Kidney (tissue), 14 donors: ENCODE results near the gene ADAMTSL3. TPM values are rescaled to one million over a fixed set of nuclear protein-coding genes. Genes with fewer than 3 reads are reported as not detected.

Source experiments
- DNase-seq, 5 donors: peaks; one replicate each; pipeline ENCODE4 v3.0.0-alpha.2; 2013 to 2020
- FAIRE-seq: peaks from 2 replicates; lab custom pipeline; 2012; peaks lifted over from hg19 to GRCh38; lab: Jason Lieb, UNC
- H3K27ac ChIP-seq, 2 donors: one replicate each; pipeline ENCODE4 v1.7.0; 2013; ENCODE audit warnings: low read depth in 2 of 2, low read length in 2 of 2, inconsistent platforms in 1 of 2
- H3K27me3 ChIP-seq: one replicate; pipeline ENCODE4 v1.7.1; 2013; ENCODE audit warnings: low read length, inconsistent platforms; ENCODE audit not compliant: control insufficient read depth, insufficient read depth
- H3K36me3 ChIP-seq, 3 donors: one replicate each; pipeline versions ENCODE4 v1.7.0 to v1.7.1; 2013; ENCODE audit warnings: low read length in 3 of 3, control low read depth in 1 of 3, inconsistent platforms in 1 of 3; ENCODE audit not compliant: insufficient read depth in 3 of 3, control insufficient read depth in 2 of 3
- H3K4me1 ChIP-seq, 3 donors: one replicate each; pipeline versions ENCODE4 v1.7.0 to v1.7.1; 2013; ENCODE audit warnings: low read length in 3 of 3, inconsistent platforms in 1 of 3, low read depth in 1 of 3; ENCODE audit not compliant: control insufficient read depth in 2 of 3, insufficient read depth in 2 of 3
- H3K4me3 ChIP-seq, 3 donors: one replicate each; pipeline versions ENCODE4 v1.7.0 to v1.8.1; 2013; ENCODE audit warnings: low read length in 3 of 3, control low read depth in 1 of 3, inconsistent platforms in 1 of 3
- H3K9ac ChIP-seq, 3 donors: one replicate each; pipeline versions ENCODE4 v1.7.0 to v1.7.1; 2013; ENCODE audit warnings: low read length in 3 of 3, control low read depth in 1 of 3, inconsistent platforms in 1 of 3
- H3K9me3 ChIP-seq, 3 donors: one replicate each; pipeline versions ENCODE4 v1.7.0 to v1.7.1; 2013; ENCODE audit warnings: low read length in 3 of 3, control low read depth in 1 of 3, inconsistent platforms in 1 of 3; ENCODE audit not compliant: control insufficient read depth in 2 of 3, insufficient read depth in 1 of 3
- intact Hi-C: fragments of 100-400 bp; cut with DNase I; formaldehyde crosslinking; loops from one replicate; pipeline ENCODE4 v1.11.1; 2022
- polyA plus RNA-seq: library from polyadenylated mRNA; stranded (reverse); fragments of 350-450 nt; fragmentation: Illumina TruSeq; extraction: RNeasy Lipid Tissue Mini Kit (QIAGEN cat#74804); gene quantifications from one replicate; pipeline ENCODE4 v1.2.3, GENCODE V29; 2014; ENCODE audit warnings: low read depth, low replicate concordance; ENCODE audit not compliant: insufficient read depth
- total RNA-seq: library from RNA; stranded (reverse); fragmentation: NEBNext Ultra II Directional; extraction: Animal tissue kit (Norgen Biotek cat#: 25700); gene quantifications from one replicate; pipeline ENCODE4 v1.2.1, GENCODE V29; 2021
- TF ChIP-seq, protein P1 (sequence below): IDR thresholded peaks from 3 replicates; pipeline ENCODE4 v1.5.1; 2012; ENCODE audit warnings: mild to moderate bottlenecking, moderate library complexity, borderline replicate concordance; ENCODE audit not compliant: insufficient read depth; ENCODE audit errors: extremely low read depth
- donor health status: control.
- donor health status: control.
- donor health status: control.
- donor health status: control.
- donor health status: control.
- donor health status: DM: yes; HTN: yes; CAD: no.
- donor health status: Normal renal cell carcinoma (clear cell type).

The ADAMTSL3 gene
- total and polyA plus RNA-seq, 2 donors from 2014 or later = 1.6 to 23.4 TPM

GRCh38 chr15:83694536-83694935, 40.6 kb downstream of the ADAMTSL3 start:
- Histone ChIP-seq H3K27me3 (no peaks in the 10 kb centered on the region), H3K36me3 (no peaks in the 10 kb centered on the region), H3K4me3 (no peak overlapping the region), H3K9me3 (no peaks in the 10 kb centered on the region), H3K27ac (no peak overlapping the region), H3K9ac (no peak overlapping the region), H3K4me1 (peaks cover 0 to 3% (median 0%) of the 10 kb centered on the region in 3 donors)
- TF ChIP-seq, protein P1, sequence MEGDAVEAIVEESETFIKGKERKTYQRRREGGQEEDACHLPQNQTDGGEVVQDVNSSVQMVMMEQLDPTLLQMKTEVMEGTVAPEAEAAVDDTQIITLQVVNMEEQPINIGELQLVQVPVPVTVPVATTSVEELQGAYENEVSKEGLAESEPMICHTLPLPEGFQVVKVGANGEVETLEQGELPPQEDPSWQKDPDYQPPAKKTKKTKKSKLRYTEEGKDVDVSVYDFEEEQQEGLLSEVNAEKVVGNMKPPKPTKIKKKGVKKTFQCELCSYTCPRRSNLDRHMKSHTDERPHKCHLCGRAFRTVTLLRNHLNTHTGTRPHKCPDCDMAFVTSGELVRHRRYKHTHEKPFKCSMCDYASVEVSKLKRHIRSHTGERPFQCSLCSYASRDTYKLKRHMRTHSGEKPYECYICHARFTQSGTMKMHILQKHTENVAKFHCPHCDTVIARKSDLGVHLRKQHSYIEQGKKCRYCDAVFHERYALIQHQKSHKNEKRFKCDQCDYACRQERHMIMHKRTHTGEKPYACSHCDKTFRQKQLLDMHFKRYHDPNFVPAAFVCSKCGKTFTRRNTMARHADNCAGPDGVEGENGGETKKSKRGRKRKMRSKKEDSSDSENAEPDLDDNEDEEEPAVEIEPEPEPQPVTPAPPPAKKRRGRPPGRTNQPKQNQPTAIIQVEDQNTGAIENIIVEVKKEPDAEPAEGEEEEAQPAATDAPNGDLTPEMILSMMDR = no peak
- FAIRE-seq (no peak), DNase-seq (peak in 1 of 5 donors; percentile 5)
- intact Hi-C loops = no loop called here

- H3K9me3 ChIP-seq = no peaks in the 10 kb centered on the region
- H3K9ac ChIP-seq = no peak overlapping the region
- no peak overlapping the region for H3K27ac ChIP-seq
- peaks cover 0 to 3% (median 0%) of the 10 kb centered on the region in 3 donors for H3K4me1 ChIP-seq
- no peaks in the 10 kb centered on the region for H3K36me3 ChIP-seq
- TF ChIP-seq, protein P1 = no peak
- intact Hi-C loops = no loop called here
- FAIRE-seq (no peak), DNase-seq (peak in 2 of 5 donors; percentile 28 to 38)
- no peak overlapping the region for H3K4me3 ChIP-seq
- no peaks in the 10 kb centered on the region for H3K27me3 ChIP-seq
These were observed 41.3 kb downstream of the ADAMTSL3 start for GRCh38 chr15:83695246-83695645.

GRCh38 chr15:83695901-83696425, 42.0 kb downstream of the ADAMTSL3 start:
- Histone ChIP-seq H3K36me3 (no peaks in the 10 kb centered on the region), H3K27me3 (no peaks in the 10 kb centered on the region), H3K27ac (no peak overlapping the region), H3K9ac (no peak overlapping the region), H3K4me3 (no peak overlapping the region), H3K4me1 (peaks cover 0 to 3% (median 0%) of the 10 kb centered on the region in 3 donors), H3K9me3 (no peaks in the 10 kb centered on the region)
- FAIRE-seq (no peak), DNase-seq (no peak)
- TF ChIP-seq, protein P1 = no peak
- intact Hi-C loops = no loop called here

- H3K27ac ChIP-seq = no peak overlapping the region
- H3K4me1 ChIP-seq = peaks cover 0 to 3% (median 0%) of the 10 kb centered on the region in 3 donors
- DNase-seq (no peak), FAIRE-seq (no peak)
- H3K36me3 ChIP-seq = no peaks in the 10 kb centered on the region
- intact Hi-C loops = no loop called here
- no peaks in the 10 kb centered on the region for H3K27me3 ChIP-seq
- no peak overlapping the region for H3K9ac ChIP-seq
- TF ChIP-seq, protein P1 = no peak
- H3K4me3 ChIP-seq = no peak overlapping the region
- no peaks in the 10 kb centered on the region for H3K9me3 ChIP-seq
These were observed 43.8 kb downstream of the ADAMTSL3 start for GRCh38 chr15:83697716-83698115.
